ENCODE results near the gene P2RY8.
A peak's percentile ranks its signal among the peaks of the same experiment; 100 is the strongest.

DNA sequence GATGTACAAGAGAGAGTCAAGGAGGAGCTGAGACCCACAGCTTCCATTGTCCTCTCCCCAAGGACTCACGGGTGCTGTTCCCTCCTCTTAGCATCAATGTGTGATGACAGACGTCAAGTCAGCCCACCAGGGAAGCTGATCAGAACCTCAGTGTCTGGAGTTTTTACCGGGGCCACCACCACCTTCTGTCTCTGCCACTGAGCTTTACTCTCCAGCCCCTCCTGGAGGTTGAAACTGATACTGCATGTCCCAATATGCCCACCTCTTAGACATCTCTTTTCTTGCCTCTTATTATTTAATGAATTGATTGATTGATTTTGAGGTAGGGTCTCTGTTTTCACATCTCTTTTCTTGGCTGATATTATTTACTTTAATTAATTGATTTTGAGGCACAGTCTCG lies 44.1 kb upstream of the P2RY8 start:
- TF ChIP-seq, protein P1, sequence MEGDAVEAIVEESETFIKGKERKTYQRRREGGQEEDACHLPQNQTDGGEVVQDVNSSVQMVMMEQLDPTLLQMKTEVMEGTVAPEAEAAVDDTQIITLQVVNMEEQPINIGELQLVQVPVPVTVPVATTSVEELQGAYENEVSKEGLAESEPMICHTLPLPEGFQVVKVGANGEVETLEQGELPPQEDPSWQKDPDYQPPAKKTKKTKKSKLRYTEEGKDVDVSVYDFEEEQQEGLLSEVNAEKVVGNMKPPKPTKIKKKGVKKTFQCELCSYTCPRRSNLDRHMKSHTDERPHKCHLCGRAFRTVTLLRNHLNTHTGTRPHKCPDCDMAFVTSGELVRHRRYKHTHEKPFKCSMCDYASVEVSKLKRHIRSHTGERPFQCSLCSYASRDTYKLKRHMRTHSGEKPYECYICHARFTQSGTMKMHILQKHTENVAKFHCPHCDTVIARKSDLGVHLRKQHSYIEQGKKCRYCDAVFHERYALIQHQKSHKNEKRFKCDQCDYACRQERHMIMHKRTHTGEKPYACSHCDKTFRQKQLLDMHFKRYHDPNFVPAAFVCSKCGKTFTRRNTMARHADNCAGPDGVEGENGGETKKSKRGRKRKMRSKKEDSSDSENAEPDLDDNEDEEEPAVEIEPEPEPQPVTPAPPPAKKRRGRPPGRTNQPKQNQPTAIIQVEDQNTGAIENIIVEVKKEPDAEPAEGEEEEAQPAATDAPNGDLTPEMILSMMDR (conservative IDR thresholded peaks at IDR 0.05; ENCODE audit: low read depth, low read length) = peak; percentile 73
- no peak for TF ChIP-seq EZH2 (IDR thresholded peaks at IDR 0.05; ENCODE audit: borderline replicate concordance, low read depth, low read length, poor library complexity, severe bottlenecking)

All from A673 (cell line).